ENCODE data around the gene CCDC12.

CCDC12 gene

GRCh38 chr3:46977811-46978195 is 1.3 kb upstream of the CCDC12 start:
- Histone ChIP-seq H3K4me1 (ENCODE audit: low read length) (peaks cover 16% of the 10 kb centered on the region), H3K9me3 (replicated peaks; ENCODE audit: insufficient read depth, low read length) (no peaks in the 10 kb centered on the region), H3K4me3 (ENCODE audit: low read length) (no peak overlapping the region), H3K4me2 (ENCODE audit: low read depth, low read length) (no peak overlapping the region), H3K27me3 (replicated peaks; ENCODE audit: insufficient read depth, low read length) (no peaks in the 10 kb centered on the region), H3K9ac (ENCODE audit: low read length) (no peak overlapping the region), H3K27ac (ENCODE audit: low read length) (no peak overlapping the region), H3K9me2 (replicated peaks; ENCODE audit: insufficient read depth, low read length) (no peaks in the 10 kb centered on the region), H3F3A (ENCODE audit: insufficient read depth, low read length) (0 out of 2 replicates have a peak, but pooled peaks cover under 1% of the 10 kb centered on the region), H3K79me2 (ENCODE audit: low read length) (peaks cover 62% of the 10 kb centered on the region), H4K20me1 (ENCODE audit: insufficient read depth, low read length) (peaks cover 10% of the 10 kb centered on the region), H2AFZ (ENCODE audit: low read length) (no peak overlapping the region), H3K36me3 (replicated peaks; ENCODE audit: insufficient read depth, low read length) (no peaks in the 10 kb centered on the region)
- no peak for DNase-seq
- TF ChIP-seq EZH2phosphoT487 (IDR thresholded peaks at IDR 0.05; ENCODE audit: low read length) (no peak), CTCF (IDR thresholded peaks at IDR 0.05; ENCODE audit: low read length) (no peak)

- TF ChIP-seq CTCF (IDR thresholded peaks at IDR 0.05; ENCODE audit: low read length) (no peak), EZH2 (optimal IDR thresholded peaks at IDR 0.05; ENCODE audit: low read depth, low read length) (no peak), EZH2phosphoT487 (IDR thresholded peaks at IDR 0.05; ENCODE audit: low read length) (no peak)
- H3K4me2 ChIP-seq (ENCODE audit: low read depth, low read length) = peak overlapping the region; percentile 41
- no peaks in the 10 kb centered on the region for H3K9me2 ChIP-seq (replicated peaks; ENCODE audit: insufficient read depth, low read length)
- H2AFZ ChIP-seq (ENCODE audit: low read length) = no peak overlapping the region
- no peaks in the 10 kb centered on the region for H3K9me3 ChIP-seq (replicated peaks; ENCODE audit: insufficient read depth, low read length)
- H3K4me3 ChIP-seq (ENCODE audit: low read length) = no peak overlapping the region
- H3F3A ChIP-seq (ENCODE audit: insufficient read depth, low read length) = peaks cover 17% of the 10 kb centered on the region; the same call in 1 of the 2 replicates
- peaks cover 30% of the 10 kb centered on the region for H4K20me1 ChIP-seq (ENCODE audit: insufficient read depth, low read length)
- peaks cover 67% of the 10 kb centered on the region for H3K79me2 ChIP-seq (ENCODE audit: low read length)
- H3K36me3 ChIP-seq (replicated peaks; ENCODE audit: insufficient read depth, low read length) = no peaks in the 10 kb centered on the region
- DNase-seq = no peak
- H3K9ac ChIP-seq (ENCODE audit: low read length) = no peak overlapping the region
- no peaks in the 10 kb centered on the region for H3K27me3 ChIP-seq (replicated peaks; ENCODE audit: insufficient read depth, low read length)
- no peak overlapping the region for H3K27ac ChIP-seq (ENCODE audit: low read length)
- peaks cover 35% of the 10 kb centered on the region for H3K4me1 ChIP-seq (ENCODE audit: low read length)
Measured at GRCh38 chr3:46974421-46975171, 1.9 kb downstream of the CCDC12 start.

GRCh38 chr3:46972396-46972795 is 4.1 kb downstream of the CCDC12 start:
- Histone ChIP-seq H3K27ac (ENCODE audit: low read length) (peak overlapping the region; percentile 27; the same call in 1 of the 2 replicates), H3K9me2 (replicated peaks; ENCODE audit: insufficient read depth, low read length) (no peaks in the 10 kb centered on the region), H3K9ac (ENCODE audit: low read length) (no peak overlapping the region), H3K4me3 (ENCODE audit: low read length) (no peak overlapping the region), H4K20me1 (ENCODE audit: insufficient read depth, low read length) (peaks cover 52% of the 10 kb centered on the region), H3K4me1 (ENCODE audit: low read length) (peaks cover 35% of the 10 kb centered on the region), H2AFZ (ENCODE audit: low read length) (no peak overlapping the region), H3F3A (ENCODE audit: insufficient read depth, low read length) (peaks cover 17% of the 10 kb centered on the region; the same call in 1 of the 2 replicates), H3K36me3 (replicated peaks; ENCODE audit: insufficient read depth, low read length) (no peaks in the 10 kb centered on the region), H3K27me3 (replicated peaks; ENCODE audit: insufficient read depth, low read length) (no peaks in the 10 kb centered on the region), H3K4me2 (ENCODE audit: low read depth, low read length) (peak overlapping the region; percentile 6; the same call in 1 of the 2 replicates), H3K79me2 (ENCODE audit: low read length) (peaks cover 89% of the 10 kb centered on the region), H3K9me3 (replicated peaks; ENCODE audit: insufficient read depth, low read length) (no peaks in the 10 kb centered on the region)
- no peak for TF ChIP-seq CTCF (IDR thresholded peaks at IDR 0.05; ENCODE audit: low read length)
- no peak for TF ChIP-seq EZH2phosphoT487 (IDR thresholded peaks at IDR 0.05; ENCODE audit: low read length)
- TF ChIP-seq EZH2 (optimal IDR thresholded peaks at IDR 0.05; ENCODE audit: low read depth, low read length) = no peak
- no peak for DNase-seq
